Daoy (cell line): ENCODE data around the gene USP12. TPM values are rescaled to one million over a fixed set of nuclear protein-coding genes. Genes with fewer than 3 reads are reported as not detected.

ENCODE experiments used
- DNase-seq: peaks from one replicate; pipeline ENCODE4 v3.0.0-alpha.2; 2015; ENCODE audit warnings: low read depth
- total RNA-seq: library from RNA; depleted of rRNA; stranded (reverse); fragments of >200 nt; shearing (Covaris generic); gene quantifications from 2 replicates; pipeline ENCODE4 v1.2.3, GENCODE V29; 2014

Gene USP12
- total RNA-seq, 1 experiment from 2014 or later: 23.8 TPM

- no peak for DNase-seq
Observed at GRCh38 chr13:27183561-27184147, 12.0 kb upstream of the USP12 start.

DNA sequence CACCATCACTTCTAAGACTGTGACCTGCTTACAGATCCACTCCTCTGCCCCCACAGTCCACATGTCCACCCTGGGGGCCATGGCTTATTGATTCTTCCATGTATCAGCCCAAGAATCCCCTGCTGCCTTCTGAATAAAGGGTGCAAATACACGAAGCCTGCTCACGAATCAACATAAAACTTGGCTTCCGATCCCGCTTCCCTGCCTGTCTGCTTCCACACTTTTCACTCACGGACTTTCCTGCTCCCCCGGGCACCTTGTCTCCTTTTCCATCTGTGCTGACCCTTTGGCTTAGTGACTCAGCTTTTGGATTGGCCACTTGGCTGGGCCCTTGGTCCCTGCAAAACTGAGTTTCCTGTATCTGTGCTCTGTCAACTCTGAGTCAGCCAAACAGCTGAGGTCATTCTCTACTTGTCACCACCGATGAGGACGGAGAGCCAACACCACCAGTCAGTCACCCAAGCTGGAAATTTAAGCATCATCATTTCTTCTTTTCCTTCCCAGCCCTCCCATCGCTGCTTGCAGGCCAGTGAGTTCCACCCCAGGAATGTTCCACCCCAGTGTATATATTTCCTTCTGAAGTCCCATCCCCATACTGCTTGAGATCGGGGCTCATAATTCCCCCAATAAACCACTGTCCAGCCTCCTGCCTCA lies 11.4 kb upstream of the USP12 start:
- DNase-seq: peak; percentile 88

GRCh38 chr13:27182054-27182453 lies 10.4 kb upstream of the USP12 start:
- no peak for DNase-seq

GRCh38 chr13:27177852-27178251 lies 6.2 kb upstream of the USP12 start:
- no peak for DNase-seq

GRCh38 chr13:27176470-27177410 lies 5.1 kb upstream of the USP12 start:
- DNase-seq: no peak

- DNase-seq: no peak
Observed at GRCh38 chr13:27174766-27175455, 3.3 kb upstream of the USP12 start.

GRCh38 chr13:27172495-27172842 lies 858 bp upstream of the USP12 start:
- peak; percentile 31 for DNase-seq

DNA sequence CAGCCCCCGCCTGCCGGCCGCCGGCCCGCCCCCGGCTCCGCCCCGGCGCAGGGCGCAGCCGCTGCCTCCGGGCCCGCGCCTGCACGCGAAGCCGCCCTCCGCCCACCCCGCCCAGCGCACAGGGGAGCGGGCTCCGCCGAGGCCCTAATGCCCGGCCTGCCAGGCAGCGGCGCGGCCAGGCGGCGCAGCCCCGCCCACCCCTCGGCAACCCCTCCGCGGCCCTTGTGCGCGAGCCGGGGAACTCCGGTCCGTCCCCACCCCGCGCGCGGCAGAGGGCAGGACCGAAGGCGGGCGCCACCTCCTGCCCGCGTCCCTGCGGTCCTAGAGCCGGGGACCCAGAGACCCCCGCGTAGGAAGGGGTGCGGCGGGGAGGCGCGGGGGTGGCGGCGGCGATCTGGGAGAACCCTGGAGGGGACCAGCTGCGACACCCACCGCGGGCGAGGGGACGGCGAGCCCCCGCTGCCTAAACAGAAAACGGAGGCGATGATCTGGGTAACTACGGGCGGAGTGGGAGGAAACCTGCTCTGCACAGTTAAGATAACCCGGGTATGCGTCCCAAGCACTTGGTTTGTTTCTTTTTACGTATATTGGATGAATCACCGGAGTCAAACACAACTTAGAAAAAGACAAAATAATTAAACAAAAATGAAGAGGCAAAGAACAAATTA lies 350 bp upstream of the USP12 start:
- DNase-seq: peak; percentile 91

GRCh38 chr13:27170516-27171243 lies 931 bp downstream of the USP12 start:
- DNase-seq: peak; percentile 37

- DNase-seq: peak; percentile 25
Observed at GRCh38 chr13:27170221-27170515, 1.4 kb downstream of the USP12 start.

DNA sequence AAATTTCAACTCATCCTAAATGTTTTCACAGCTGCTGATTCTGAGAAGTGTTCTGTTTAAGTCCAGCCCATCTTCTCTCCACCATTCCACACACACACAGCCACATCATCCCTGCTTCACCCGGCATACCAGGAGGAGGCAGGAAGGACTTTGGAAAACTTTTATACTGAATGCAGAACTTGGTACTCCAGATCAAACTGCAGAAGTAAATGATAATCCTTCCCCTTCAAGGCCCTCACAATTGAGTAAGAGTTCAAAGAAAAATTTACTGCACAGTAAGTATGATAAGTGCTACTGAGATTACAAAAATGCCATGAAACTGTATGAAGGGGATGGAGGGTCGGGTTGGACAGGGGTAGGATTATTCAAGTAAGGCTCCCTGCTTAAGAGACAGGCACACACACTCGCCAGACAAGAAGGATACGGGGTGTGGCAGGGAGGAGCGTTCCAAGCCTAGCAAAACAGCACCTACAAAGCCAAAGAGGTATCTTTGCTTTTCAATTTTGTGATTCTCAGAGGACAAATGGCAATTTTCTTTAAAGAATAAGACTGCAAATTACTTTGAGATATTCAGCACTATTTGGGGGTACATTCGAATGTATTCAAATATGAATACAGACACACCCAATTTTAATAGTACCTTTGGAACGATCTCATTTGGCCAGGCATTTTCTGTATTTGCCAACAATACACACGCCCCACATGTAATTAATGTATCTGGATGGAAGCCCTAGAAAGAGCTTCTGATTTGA lies 2.5 kb downstream of the USP12 start:
- no peak for DNase-seq

DNA sequence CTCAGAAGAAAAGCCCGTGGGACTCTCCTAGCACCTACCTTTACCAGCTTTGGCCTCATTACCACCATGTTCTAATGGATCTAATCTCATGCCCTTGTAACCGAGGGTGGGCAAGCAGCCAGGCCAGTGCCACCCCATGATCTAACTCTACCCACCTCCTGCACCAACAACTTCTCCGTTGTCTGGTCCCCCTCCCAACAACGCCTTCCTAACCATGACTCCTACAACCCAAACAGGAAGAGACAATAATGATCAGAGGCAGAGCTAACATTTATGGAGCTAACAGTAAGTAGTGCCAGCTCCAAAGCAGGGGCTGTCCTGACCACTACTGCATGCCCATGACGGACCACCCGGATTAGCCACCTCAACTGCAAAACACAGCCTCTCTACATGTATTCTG lies 3.5 kb downstream of the USP12 start:
- DNase-seq: peak; percentile 15

DNA sequence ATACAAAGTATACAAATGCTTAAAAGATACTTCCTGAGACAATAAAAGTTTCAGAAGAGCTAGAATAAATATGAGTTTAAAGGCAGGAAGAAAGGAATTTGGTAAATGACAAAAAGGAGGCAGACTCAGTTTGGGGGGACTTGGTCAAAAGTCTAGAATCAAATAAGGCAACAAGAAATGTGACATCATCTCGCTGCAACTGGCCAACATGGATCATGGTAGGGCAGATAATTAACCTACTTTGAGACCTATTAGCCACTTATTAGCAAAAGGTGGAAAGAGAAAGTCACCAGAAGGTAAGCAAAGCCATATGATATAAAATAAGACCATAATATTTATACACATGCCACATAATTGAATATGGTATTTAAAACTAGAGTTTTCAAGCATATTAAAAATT lies 5.3 kb downstream of the USP12 start:
- DNase-seq: no peak

- DNase-seq: no peak
Observed at GRCh38 chr13:27161980-27162379, 9.6 kb downstream of the USP12 start.

DNA sequence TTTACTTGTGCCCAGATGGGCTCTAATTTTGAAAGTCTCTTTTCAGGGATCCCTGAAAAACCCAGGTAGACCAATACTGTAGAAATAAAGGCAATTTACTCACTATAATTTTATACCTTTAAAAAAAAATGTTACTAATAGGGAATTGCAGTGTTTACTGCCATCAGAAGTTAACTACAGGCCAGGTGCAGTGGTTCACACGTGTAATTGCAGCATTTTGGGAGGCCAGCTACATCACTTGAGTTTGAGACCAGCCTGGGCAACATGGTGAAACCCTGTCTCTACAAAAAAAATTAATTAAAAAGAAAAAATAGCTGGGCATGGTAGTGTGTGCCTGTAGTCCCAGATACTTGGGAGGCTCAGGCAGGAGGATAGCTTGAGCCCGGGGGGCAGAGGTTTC lies 10.2 kb downstream of the USP12 start:
- no peak for DNase-seq

DNA sequence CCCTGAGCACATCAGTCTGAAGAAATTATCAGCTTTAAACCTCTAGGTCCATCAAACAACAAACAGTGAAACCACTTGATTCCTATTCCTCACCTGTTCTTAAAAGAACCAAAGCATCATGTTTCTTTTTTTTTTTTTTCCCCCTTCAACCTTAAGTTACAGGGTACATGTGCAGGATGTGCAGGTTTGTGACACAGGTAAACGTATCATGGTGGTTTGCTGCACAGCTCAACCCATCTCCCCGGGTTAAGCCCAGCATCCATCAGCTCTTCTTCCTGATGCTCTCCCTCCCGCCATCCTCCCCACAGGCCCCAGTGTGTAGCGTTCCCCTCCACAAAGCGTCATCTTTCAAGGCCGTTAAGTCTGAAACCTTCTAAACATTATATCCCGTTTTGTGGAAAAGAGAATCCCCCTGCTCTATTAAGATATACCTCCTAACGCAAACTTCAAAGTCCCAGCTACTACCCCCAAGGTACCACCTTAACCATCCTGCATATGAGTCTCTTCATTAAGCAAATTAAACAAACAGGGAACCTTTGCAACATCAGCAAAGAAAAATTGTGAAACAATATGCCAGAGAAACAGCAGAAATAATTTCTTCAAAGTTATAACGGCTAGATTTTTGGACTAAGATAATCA lies 10.8 kb downstream of the USP12 start:
- DNase-seq: no peak

DNA sequence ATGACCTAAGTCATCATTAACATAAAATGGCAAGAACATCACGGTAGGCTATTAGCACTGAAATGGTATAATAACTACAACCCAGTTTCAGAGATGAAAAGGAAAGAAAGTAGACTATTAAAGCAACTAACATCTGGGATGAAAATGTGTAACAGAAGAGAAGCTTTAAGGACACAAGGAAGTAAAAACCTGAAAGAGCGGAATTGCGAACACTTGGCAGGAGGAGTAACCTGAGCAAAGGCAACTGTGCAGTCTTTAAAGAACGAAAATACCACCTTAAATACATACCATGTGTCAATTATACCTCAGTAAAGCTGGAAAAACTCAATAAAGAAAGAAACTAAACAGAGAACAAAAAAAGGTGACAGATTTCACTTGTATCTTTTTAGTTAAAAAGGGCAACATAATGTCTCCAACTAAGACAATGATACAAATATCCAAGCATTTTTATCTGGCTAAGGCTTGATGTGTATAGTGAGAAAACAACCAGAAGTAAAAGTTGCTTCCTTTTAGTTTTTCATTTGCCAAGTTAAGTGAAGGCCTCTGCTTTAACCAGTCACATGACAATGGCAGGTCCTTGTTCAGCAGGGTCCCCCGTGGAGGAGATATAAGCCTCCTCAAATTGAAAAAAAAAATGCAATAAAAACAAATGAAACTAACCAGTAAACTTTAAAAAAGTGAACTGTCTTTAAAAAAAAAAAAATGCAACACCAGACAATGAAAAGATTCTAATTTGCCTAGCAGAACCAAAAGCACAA lies 11.6 kb downstream of the USP12 start:
- DNase-seq: no peak

GRCh38 chr13:27158335-27158734 lies 13.3 kb downstream of the USP12 start:
- DNase-seq: no peak
